Mesenteric fat pad (tissue), 1 donor: Measurements from ENCODE around the gene URB1. TPM values are rescaled to one million over a fixed set of nuclear protein-coding genes. Genes with fewer than 3 reads are reported as not detected.

Source experiments
- DNase-seq: peaks from one replicate; pipeline ENCODE4 v3.0.0-alpha.2; 2020; ENCODE audit warnings: low spot score
- total RNA-seq: library from RNA; stranded (reverse); fragmentation: NEBNext Ultra II Directional; extraction: Animal tissue kit (Norgen Biotek cat#: 25700); gene quantifications from one replicate; pipeline ENCODE4 v1.2.1, GENCODE V29; 2021
- donor health status: DM: yes; HTN: yes; CAD: no.

URB1 gene
- total RNA-seq, 1 donor from 2014 or later: 21.5 TPM

DNA sequence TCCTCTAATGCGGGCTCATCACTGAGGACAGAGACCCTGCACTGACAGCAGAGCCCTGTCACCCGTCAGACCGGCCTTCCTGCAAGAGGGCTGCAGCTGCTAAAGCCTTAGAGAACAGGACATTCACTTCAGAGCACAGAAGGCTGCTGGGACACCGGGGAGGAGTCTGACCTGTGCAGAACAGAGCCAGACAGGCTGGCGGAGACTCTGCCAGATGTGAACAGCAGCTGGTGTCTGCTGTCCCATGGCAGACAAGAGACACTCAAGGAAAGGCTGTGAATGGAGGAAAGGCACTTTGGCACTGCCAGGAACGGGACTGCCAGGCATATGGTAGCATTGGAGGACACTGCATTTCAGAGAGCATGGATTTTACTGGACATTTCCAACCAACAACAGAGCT is 72.8 kb downstream of the URB1 start:
- DNase-seq: peak; percentile 24

DNA sequence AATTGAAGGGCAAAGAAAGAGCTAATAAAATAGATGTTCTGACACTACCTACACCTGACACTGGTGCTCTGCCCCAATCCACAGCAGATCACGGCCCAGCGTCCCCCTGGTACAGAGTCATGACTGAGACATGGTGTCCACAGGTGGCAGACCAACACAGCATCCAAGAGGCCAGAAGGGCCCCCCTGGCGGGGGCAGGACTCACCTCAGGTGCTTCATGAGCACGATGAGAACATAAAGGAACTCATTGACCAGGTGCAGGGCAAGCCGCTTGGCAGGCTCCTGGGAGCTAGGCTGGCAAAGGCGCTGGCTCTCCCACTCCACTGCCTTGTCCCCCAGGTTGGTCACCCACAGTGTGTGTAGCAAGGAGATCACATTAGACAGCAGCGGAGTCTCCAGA is 73.8 kb downstream of the URB1 start:
- DNase-seq: peak; percentile 74

DNA sequence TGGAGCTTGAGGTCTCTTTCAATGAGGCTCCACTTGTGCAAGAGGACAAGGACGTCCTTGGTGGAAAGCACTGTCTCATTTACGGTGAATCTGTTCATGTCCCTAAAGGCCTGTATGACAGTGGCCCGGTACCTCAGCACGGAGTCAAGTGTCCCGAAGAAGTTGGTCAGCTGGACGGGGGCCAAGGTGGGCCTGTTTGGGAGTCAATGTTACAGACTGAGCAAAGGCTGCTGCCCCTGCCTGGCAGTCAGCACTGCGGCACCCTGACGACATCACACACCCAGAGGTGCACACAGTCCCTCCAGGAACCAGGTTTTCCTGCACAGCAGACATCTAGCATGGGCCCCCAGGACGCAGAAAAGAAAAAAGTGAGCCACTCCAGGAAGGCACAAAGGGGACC is 75.1 kb downstream of the URB1 start:
- peak; percentile 84 for DNase-seq

DNA sequence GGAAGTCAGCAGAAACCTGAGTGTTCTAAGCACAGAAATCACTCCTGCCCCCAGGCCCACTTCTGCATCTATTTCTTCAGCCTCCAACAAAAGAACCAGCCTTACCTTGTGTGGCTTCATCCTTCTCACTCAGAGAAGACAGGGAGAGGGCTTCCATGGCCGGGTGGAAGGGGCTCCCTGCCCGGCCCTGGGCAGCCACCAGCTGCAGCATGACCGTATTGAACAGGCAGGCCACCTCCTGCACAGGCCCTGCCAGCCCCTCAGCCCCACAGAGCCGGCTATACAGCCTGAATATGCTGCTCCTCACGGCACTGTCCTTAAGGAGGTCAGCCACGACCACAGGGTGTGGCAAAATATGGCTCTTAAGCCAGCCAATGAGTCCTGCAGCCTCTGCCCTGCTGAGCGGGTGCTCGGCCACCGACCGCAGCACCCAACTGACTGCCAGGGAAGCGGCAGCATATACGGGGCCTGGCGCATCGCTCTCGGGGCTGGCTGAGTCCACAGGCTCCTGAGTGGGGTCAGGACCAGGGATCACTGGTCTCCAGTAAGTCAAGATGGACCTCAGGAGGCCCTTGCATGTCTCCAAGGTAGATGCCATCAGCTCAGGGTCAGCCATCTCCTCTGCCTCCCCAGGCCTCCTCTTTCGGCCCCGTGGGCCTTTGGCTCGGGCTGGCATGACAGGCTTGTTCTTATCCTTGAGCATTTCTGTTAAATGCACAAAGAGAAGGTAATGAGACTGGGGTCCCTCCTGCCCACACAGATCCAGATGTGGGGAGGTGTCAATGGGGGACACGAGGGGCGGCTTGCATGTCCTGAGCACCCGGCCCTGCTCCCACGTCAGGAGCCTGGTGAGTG is 76.2 kb downstream of the URB1 start:
- peak; percentile 86 for DNase-seq

DNA sequence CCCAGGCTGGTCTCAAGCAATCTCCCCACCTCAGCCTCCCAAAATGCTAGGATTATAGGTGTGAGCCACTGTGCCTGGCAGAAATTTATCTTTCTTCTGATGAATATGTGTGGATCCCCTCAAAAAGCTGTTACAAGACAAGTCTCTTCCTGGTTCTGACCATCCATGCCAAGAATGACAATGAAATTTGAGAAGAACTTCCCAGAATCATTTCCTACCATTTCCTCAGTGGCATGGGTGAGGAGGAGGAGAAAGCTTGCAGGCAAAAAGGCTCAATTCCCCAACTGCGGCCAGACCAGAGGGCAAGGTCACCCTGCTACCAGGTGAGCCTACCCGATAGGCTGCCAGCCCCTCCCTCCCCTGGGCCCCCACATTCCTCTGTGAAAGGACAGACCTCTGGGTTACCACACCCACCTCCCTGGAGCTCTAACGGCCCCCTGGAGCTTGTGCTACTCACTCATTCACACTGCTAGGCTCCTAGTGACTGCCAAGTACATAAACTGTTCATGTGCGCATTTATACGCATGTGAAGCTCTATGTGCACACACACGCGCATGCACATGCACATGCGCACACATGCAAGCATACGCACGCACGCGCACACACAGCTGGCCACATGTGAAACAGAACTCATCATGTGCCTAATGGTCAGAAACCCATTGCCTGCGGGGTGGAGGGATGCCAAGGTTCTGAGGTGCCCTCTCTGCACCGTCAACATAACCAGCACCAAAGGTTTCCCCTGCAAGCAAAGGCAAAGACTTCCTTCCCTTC is 77.1 kb downstream of the URB1 start:
- DNase-seq: peak; percentile 59

DNA sequence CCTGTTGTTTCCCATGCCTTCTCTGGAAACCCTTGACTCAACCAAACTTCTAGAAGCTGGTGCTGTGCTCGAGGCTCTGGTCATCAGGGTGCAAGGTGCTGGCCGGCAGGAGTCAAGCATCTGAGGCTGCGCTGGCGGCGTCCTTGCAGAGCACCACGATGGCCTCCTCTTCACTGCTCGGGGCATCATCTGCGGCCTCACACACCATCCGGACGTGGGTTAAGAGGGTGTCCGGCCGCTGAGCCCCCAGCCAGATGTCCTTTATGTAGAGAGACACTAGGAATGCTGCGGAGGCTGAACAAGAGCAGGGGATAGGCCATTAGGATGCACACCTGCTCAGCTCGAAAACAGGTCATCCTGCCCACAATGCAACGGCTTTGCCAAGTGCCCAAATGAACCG is 78.0 kb downstream of the URB1 start:
- peak; percentile 47 for DNase-seq

DNA sequence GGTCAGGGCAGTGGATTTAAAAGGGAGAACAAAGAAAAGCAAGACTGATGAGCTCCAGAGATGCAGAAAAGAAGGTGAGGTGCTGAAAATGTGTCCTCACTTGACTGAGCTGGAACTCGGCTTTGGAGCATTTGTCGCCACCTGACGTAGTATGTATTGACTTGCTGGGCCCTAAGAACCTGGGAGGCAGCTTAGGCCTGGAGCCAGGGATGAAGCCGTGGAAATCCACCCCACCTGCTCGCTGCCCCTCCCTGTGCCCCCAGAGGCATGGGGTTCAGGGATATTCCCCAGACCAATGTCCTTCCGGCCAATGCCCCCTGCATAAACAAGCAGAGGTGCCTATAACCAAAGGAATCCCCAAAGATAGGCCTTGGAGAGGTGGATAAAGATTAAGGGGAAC is 79.8 kb downstream of the URB1 start:
- DNase-seq: peak; percentile 47

DNA sequence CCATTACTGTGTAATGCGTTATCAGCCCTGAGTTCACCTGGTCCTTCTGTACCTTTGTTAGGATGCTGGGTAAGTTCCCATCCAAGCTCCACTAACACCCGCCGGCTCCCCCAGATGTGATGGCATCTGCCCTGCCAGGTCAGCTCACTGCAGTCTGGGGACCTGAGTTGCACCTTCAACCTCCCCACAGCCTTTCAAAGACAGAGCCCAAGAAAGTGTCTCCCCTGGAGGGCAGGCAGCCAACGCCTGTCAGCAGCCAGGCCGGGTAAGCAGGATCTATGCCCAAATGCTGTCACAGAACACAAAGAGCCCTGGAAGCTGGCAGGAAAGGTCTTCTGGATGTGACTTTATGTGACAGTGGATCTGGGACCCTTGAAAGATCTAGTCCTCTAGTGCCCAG is 80.5 kb downstream of the URB1 start:
- peak; percentile 69 for DNase-seq

DNA sequence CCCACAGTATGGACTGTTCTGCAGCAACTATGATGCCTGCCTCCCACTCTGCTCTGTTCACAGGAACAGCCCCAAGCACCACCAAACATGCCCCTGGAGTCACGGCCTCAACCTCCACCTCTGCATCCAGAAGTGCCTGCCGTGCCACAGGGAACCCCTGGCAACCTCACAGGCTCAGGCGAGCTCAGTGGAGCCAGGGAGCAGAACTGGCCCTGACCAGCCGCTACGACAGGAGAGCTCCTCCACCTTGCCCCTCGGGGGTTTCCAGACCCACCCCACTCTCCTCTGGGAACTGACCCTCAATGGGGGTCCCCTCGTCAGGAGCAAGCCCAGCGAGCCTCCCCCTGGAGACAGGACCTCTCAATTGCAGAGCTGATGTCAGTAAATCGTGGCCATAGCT is 81.2 kb downstream of the URB1 start:
- peak; percentile 79 for DNase-seq

DNA sequence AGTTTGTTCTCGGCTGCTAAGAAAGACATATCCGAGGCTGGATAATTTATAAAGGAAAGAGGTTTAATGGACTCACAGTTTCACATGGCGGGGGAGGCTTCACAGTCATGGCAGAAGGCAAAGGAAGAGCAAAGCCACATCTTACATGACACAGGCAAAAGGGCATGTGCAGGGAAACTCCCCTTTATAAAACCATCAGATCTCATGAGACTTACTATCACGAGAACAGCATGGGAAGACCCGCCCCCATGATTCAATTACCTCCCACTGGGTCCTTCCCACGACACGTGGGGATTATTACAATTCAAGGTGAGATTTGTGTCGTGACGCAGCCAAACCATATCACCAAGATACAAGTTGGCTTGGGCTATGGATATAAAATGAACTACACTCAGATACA is 81.8 kb downstream of the URB1 start:
- DNase-seq: peak; percentile 45

DNA sequence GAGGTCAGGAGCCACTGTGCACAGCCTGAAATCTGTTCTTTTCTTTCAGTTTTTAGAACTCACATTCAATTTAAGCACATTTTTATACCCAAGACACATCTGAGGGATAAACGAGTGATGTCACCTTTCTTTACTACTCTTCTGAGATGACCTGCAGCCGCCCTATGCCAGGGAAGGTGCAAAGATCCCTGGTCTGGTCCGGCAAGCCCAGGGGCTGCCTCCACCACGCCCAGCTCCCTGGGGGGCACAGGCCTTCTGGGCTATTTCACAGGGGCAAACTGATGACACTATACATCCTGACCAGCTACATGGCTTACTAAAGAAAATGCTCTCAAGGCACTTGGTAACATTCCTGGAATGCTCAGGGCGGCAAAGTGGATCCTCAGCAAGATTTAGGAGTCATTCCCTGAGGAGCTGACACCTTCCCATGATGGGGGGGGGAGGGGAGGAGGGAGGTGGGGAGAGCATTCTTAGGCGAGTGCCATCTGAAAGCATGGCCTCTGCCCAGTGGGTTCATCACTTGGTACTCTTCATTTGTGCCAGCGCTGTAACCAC is 82.8 kb downstream of the URB1 start:
- peak; percentile 49 for DNase-seq

DNA sequence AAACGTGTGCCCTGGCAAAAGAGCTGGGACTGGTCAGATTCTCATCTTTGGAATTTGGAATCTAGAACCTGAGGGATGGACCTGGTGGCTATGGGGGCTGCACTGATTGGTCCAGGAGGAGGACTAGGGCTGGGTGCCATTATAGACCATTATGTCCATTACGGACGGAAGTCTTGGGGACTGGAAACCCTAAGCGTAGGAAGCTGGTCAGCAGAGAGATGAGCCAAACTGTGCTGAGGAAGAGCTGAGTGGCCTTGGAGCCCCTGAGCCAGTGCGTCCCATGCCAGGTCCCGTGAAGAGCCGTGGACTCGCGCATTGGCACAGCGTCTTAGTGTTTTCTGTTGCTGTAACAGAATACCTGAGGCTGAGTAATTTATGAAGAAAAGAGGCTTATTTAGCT is 84.1 kb downstream of the URB1 start:
- peak; percentile 62 for DNase-seq

DNA sequence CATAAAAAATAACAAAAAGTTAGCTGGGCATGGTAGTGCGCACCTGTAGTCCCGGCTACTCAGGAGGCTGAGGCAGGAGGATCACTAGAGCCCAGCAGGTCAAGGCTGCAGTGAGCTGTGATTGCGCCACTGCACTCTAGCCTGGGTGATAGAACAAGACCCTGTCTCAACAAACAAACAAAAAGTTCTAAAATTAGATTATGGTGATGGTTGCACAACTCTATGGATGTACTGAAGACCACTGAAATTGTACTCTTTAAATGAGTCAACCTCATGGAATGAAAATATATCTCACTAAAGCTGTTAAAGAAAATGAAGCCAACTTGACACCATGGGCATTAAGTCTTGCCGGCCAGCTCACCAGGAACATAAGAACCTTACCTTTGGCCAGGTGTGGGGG is 85.1 kb downstream of the URB1 start:
- peak; percentile 35 for DNase-seq

DNA sequence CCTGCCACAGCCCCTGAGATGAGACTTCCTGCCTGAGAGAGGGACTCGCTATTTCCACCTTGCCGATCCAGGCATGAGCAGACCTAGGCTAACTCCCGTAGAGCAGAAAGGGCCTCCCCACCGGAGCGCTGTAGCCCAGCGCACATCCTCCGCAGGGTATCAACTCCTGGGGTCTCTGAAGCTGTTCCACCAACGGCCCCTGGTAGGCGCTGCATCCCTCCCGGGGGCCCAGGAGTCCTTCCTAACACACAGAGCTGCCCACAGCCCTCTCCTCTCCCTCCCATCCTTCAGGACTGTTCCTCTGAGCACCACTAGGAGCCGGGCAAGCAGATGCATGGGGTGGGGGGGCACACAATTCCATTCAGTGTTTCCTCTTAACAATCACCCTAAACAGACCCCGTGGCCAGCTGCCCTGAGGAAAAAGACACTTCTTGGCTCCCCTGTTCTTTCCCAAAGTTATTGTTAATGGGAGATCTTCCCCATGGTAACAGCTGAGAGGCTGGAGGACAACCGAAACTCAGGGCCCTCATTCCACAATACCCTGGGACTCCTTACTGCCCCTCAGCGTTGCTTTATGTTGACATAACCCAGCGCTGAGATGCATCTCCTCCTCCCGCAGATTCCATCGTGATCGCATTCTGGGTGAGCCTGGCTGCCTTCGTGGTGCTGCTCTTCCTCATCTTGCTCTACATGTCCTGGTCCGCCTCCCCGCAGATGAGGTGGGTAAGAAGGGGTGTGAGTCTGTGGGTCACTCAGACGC is 86.6 kb downstream of the URB1 start:
- DNase-seq: peak; percentile 77

DNA sequence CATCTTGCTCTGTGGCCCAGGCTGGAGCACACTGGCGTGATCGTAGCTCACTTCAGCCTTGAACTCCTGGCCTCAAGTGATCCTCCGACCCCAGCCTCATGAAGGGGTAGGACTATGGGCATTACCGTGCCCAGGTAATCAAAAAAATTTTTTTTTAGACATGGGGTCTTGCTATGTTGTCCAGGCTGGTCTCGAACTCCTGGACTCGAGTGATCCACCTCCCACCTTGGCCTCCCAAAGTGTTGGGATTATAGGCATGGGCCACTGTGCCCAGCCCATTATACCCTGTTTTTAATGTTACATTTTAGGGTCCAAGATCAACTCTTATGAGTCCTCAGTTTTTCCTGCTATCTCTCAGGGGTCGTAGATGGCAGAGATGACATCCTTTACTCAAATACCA is 87.8 kb downstream of the URB1 start:
- DNase-seq: peak; percentile 53

DNA sequence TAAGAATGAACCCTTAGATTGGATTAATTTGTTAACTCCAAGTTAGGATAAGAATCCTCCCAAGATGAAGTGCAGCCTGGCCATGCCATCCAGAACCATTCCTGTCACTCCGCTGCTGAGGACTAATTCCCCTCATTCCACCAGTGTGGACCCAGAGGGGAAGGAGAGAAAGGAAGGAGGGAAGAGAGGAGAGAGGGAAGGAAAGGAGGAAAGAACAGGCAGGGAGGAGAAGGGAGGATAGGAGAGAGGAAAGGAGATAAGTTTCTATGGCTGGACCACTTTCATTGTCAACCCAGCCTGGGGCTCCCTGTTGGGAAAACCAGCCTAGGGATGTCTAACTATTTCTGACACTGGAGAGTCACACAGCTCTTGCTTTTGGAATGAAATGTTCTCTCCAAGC is 89.4 kb downstream of the URB1 start:
- DNase-seq: no peak

DNA sequence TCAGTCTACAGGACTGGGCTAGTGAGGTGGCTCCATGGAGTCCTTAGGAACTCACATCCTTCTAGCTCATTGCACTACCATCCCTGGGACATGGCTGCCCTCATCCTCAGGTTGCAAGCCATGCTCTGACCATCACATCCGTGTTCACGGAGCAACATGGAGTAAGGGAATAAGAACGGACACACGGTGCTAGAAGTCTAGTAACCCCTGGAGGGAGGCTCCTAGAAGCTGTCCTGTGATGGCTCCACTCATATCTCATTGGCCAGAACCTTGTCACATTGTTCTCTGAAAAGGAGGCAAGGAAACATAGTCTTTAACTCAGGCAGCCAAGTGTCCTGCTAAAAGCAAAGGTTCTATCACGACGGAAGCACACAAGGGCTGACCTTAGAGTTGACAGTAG is 90.3 kb downstream of the URB1 start:
- no peak for DNase-seq

DNA sequence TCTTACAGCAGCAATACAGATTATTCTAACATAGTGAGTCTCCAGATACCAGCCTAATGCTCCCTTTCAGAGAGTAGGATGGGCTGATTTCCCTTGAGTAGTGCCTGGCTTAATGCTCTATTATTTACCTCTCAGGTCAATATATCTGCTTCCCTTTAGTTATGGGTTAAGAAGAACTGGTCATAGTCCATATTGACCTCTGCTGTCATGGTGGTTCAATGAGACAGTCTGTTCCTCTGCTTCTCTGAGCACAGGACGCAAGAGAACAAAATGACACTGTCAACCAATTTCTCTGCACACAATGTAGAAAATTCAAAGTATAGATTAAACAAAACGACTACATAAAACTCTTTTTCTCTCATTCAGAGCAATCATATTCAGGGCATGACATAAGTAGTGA is 91.2 kb downstream of the URB1 start:
- no peak for DNase-seq

DNA sequence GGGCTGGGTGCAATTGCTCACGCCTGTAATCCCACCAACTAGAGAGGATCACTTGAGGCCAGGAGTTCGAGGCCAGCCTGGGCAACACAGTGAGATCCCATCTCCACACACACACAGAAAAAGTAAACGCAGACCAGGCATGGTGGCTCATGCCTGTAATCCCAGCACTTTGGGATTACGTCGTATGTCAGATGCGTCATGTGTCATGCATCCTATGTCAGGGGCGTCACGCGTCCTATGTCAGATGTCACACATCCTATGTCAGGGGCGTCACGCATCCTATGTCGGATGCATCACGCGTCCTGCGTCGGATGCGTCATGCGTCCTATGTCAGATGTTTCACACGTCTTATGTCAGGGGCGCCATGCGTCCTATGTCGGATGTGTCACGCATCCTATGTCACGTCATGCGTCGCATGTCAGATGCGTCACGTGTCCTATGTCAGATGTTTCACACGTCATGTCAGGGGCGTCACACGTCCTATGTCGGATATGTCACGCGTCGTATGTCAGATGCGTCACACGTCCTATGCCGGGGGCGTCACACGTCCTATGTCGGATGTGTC is 92.6 kb downstream of the URB1 start:
- peak; percentile 71 for DNase-seq

DNA sequence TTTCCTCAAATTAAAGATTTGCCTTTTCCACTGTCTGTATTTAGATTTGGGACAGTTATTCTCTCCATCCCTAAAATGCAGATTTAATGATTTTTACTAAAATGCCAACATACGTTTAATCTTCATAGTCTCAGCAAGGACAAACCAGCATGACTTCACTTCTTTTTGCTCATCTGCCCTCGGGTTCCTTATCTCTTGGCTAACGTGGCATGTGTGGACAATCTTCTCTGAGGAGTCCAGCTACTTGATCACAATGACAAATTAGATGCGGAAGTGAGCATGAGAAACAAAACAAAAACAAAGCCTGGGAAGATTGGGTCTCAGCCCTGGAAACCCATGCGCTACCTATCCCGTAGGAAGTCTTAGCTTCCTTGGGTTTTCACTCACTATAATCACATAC is 93.1 kb downstream of the URB1 start:
- DNase-seq: no peak

DNA sequence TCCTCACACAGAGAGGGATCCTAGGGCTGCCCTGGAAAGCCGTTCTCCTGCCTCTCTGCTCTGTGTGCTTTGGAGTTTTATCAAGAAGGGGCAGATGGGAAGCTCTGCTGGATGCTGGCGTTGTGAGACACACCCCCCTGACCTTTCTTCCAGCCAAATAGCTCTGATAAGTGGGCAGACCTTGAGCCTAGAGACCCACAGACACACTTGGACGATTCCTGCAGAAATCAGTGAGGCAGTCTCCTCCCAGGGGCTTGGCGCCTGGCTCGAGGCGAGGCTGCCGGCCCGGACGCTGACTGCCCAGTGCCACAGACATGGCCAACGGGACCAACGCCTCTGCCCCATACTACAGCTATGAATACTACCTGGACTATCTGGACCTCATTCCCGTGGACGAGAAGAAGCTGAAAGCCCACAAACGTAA is 94.1 kb downstream of the URB1 start, which contains the start of gene MRAP:
TSS of gene MRAP (plus strand) at position 198 of the 424 bp plus-strand sequence. CDS start at position 315, 117 bp downstream.
- DNase-seq: peak; percentile 85
